Nephron progenitor cell (in vitro differentiated cells): ENCODE results near the gene ZNHIT3.
A peak's percentile ranks its signal among the peaks of the same experiment; 100 is the strongest.

ENCODE experiments used
- DNase-seq: peaks from one replicate; pipeline ENCODE4 v3.0.0; 2021
- H3K27ac Mint-ChIP-seq: 2 replicates; pipeline ENCODE4 v1.8.0; 2021; ENCODE audit warnings: mild to moderate bottlenecking, moderate library complexity, mixed read lengths
- H3K27me3 Mint-ChIP-seq: 2 replicates; pipeline ENCODE4 v1.8.0; 2021; ENCODE audit warnings: mild to moderate bottlenecking, low read depth, mixed read lengths; ENCODE audit not compliant: poor library complexity
- H3K36me3 Mint-ChIP-seq: 2 replicates; pipeline ENCODE4 v1.8.0; 2021; ENCODE audit warnings: low read depth, mixed read lengths
- H3K4me1 Mint-ChIP-seq: 2 replicates; pipeline ENCODE4 v1.8.0; 2021; ENCODE audit warnings: mixed read lengths
- H3K4me3 Mint-ChIP-seq: 2 replicates; pipeline ENCODE4 v1.8.0; 2021; ENCODE audit warnings: mild to moderate bottlenecking, moderate library complexity, mixed read lengths
- H3K9me3 Mint-ChIP-seq: 2 replicates; pipeline ENCODE4 v1.8.0; 2021; ENCODE audit warnings: mild to moderate bottlenecking, moderate library complexity, mixed read lengths
- TF ChIP-seq, protein P1 (sequence below): fragments of 200-600 bp; sonication (generic); IDR thresholded peaks from 2 replicates; pipeline ENCODE4 v1.5.0; 2021; ENCODE audit warnings: antibody characterized with exemption

The ZNHIT3 gene

DNA sequence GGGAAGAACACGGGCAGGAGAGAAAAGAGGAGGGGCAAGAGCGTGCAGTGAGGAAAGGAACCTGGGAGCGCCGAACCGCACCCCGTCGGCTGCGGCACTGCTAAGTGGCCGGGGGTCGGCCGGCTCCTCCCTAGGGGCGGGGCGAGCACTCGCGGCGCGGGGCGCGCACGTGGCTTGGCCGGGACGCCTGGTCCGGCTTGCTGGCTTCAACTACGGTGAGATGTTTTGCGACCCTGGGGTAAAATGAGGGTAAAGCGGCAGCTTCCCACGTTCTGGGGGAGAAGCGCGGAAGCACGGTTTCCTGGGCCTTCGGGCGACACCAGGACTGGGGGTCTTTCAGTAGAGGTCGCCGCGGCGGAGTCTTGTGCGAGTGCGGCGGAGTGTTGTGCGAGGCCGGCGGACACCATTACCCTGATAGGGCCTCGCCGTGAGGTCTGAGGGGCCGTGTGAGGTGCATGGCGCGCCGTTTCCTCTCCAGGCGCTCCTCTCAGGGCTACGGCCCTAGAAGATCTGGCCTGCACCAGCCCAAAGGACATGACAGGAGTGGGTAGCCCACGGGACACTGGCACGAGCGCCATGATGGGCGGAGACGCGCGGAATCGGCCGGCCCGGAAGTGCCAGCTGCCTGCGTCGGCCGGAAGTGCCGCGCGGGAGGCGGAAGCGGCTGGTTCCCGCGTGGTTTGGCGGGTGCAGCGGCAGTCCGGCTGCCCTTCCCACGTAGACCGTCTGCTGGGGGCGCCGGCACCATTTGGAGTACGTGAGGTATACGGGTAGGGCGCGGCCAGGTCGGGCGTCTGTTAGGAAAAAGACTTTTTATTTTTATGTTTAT is 48.6 kb downstream of the ZNHIT3 start, which contains the start of the genes MYO19 and PIGW:
Gene MYO19, minus strand, starts transcription at position 29 of the 829 bp plus-strand sequence. CDS start 2,330 bp downstream, outside the sequence.
Gene PIGW, plus strand, starts transcription at position 148 of the 829 bp plus-strand sequence. CDS start 2,115 bp downstream, outside the sequence.
- Mint-ChIP-seq H3K9me3 (no peaks in the 10 kb centered on the region), H3K4me3 (peak within 1 kb of the TSS; percentile 95), H3K27me3 (no peaks in the 10 kb centered on the region), H3K27ac (peak within 1 kb of the TSS; percentile 99), H3K4me1 (peaks cover 37% of the 10 kb centered on the region), H3K36me3 (peaks cover 40% of the 10 kb centered on the region)
- TF ChIP-seq, protein P1, sequence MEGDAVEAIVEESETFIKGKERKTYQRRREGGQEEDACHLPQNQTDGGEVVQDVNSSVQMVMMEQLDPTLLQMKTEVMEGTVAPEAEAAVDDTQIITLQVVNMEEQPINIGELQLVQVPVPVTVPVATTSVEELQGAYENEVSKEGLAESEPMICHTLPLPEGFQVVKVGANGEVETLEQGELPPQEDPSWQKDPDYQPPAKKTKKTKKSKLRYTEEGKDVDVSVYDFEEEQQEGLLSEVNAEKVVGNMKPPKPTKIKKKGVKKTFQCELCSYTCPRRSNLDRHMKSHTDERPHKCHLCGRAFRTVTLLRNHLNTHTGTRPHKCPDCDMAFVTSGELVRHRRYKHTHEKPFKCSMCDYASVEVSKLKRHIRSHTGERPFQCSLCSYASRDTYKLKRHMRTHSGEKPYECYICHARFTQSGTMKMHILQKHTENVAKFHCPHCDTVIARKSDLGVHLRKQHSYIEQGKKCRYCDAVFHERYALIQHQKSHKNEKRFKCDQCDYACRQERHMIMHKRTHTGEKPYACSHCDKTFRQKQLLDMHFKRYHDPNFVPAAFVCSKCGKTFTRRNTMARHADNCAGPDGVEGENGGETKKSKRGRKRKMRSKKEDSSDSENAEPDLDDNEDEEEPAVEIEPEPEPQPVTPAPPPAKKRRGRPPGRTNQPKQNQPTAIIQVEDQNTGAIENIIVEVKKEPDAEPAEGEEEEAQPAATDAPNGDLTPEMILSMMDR = no peak
- peak; percentile 89 for DNase-seq

DNA sequence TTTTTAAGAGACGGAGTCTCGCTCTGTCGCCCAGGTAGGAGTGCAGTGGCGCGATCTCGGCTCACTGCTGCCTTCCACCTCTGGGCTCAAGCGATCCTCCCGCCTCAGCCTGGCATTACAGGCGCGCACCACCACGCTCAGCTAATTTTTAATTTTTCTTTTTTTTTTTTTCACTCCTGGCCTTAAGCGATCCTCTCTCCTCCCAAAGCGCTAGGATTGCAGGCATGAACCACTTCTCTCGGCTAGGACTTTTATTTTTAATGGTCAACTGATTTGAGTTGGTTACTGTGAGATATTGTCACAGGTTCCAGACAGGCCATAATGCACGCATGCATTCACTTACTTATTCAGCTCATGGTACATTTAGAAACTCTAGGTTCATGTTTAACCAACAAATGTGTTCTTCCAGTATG is 49.2 kb downstream of the ZNHIT3 start:
- no peak for DNase-seq

DNA sequence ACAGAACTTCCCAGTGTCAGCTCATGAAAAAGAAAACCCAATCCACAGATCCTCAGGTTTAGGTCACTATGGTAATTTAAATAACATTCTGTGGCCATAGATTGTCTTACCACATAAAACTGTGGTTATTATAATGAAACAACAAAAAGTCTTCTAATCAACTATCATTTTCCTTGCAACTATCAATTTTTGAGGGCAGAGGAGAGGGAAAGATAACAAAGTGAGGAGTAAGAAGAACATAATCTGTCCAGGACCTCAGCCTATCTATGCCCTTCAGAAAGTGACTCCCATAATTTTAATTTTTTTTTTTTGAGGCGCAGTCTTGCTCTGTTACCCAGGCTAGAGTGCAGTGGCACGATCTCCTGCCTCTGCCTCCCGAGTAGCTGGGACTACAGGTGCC is 54.2 kb downstream of the ZNHIT3 start:
- DNase-seq = no peak
- Mint-ChIP-seq H3K36me3 (peaks cover 31% of the 10 kb centered on the region), H3K4me3 (no peak overlapping the region), H3K27me3 (no peaks in the 10 kb centered on the region), H3K4me1 (peaks cover 14% of the 10 kb centered on the region), H3K9me3 (no peaks in the 10 kb centered on the region), H3K27ac (no peak overlapping the region)
- TF ChIP-seq, protein P1 = no peak

More for the DNA sequence above, 49.2 kb downstream of the ZNHIT3 start:
- Mint-ChIP-seq H3K36me3 (peaks cover 44% of the 10 kb centered on the region), H3K27ac (peak overlapping the region; percentile 99), H3K9me3 (no peaks in the 10 kb centered on the region), H3K4me1 (peaks cover 37% of the 10 kb centered on the region), H3K4me3 (peak overlapping the region; percentile 95), H3K27me3 (no peaks in the 10 kb centered on the region)
- TF ChIP-seq, protein P1 = no peak

DNA sequence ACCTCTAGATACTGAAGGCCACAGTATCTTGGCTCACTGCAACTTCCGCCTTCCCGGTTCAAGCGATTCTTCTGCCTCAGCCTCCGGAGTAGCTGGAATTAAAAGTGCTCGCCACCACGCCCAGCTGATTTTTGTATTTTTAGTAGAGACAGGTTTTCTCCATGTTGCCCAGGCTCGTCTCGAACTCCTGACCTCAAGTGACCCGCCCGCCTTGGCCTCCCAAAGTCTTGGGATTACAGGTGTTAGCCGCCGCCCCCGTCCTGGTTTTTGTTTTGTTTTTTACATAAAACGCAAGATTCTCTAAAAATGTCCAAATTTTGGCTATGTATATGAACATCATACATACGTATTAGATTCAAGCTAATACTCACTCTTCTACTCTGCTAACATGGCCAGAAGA is 56.3 kb downstream of the ZNHIT3 start:
- TF ChIP-seq, protein P1 = no peak
- H3K27me3 Mint-ChIP-seq = no peaks in the 10 kb centered on the region
- H3K27ac Mint-ChIP-seq = no peak overlapping the region
- peaks cover 24% of the 10 kb centered on the region for H3K4me1 Mint-ChIP-seq
- DNase-seq = no peak
- no peak overlapping the region for H3K4me3 Mint-ChIP-seq
- H3K36me3 Mint-ChIP-seq = peaks cover 25% of the 10 kb centered on the region
- H3K9me3 Mint-ChIP-seq = no peaks in the 10 kb centered on the region

DNA sequence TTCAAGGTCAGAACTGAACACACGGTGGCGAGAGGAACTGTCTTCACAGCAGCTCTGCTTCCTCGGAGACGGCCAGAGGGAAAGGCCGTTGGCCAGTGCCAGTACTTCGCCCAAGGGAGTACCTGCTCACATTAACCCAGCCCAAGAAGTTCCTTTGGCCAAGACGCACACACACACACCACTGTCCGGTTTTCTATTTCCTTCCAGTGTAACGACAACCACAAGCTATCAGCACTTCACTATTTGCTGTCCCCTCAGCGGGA is 57.5 kb downstream of the ZNHIT3 start:
- TF ChIP-seq, protein P1 = no peak
- Mint-ChIP-seq H3K4me1 (peaks cover 29% of the 10 kb centered on the region), H3K9me3 (no peaks in the 10 kb centered on the region), H3K4me3 (peak overlapping the region; percentile 97), H3K36me3 (peaks cover 22% of the 10 kb centered on the region), H3K27ac (peak overlapping the region; percentile 100), H3K27me3 (no peaks in the 10 kb centered on the region)
- no peak for DNase-seq
